ENCODE results near the gene KIF19.

Gene KIF19

DNA sequence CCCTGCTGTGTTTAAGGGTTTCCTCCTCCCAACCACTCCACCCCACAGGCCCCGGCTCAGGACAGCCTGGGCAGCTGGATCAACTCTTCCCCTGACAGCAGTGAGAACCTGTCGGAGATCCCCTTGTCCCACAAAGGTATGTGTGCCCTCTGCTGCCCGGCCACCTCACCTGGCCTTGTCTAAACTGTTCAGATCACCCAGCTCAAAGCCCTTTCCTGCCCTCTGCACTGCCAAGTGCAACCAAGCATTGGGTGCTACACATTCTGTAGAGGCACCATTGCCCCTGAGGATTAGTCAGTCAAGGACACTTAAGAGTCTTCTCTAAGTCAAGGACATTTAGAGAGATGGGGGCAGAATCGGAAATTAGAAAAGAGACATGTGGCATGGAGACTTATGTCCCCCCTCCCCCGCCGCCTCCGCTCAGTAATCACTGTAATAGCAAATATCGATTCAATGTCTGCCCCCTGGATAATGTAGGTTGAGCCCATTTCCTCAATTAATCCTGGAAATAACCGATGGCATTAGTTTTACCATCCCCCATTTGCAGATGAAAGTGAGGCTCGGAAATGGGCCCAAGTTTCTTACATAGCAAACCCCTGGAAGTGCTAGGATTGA, 27.5 kb downstream of the KIF19 start:
- H3K27me3 ChIP-seq (ENCODE audit: insufficient read depth, low read length): peaks cover 90% of the 10 kb centered on the region
- no peaks in the 10 kb centered on the region for H3K79me2 ChIP-seq (ENCODE audit: control insufficient read depth, insufficient read depth, low read length, unreplicated experiment)
- H3K36me3 ChIP-seq (ENCODE audit: insufficient read depth, low read length): no peaks in the 10 kb centered on the region
- no peak overlapping the region for H3K27ac ChIP-seq (ENCODE audit: low read depth, low read length)
- H2AFZ ChIP-seq (ENCODE audit: low read length, unreplicated experiment): no peak overlapping the region
- H3K4me1 ChIP-seq (ENCODE audit: control insufficient read depth, insufficient read depth, low read length, unreplicated experiment): no peaks in the 10 kb centered on the region
- no peak overlapping the region for H3K4me3 ChIP-seq (ENCODE audit: low read depth, low read length)

DNA sequence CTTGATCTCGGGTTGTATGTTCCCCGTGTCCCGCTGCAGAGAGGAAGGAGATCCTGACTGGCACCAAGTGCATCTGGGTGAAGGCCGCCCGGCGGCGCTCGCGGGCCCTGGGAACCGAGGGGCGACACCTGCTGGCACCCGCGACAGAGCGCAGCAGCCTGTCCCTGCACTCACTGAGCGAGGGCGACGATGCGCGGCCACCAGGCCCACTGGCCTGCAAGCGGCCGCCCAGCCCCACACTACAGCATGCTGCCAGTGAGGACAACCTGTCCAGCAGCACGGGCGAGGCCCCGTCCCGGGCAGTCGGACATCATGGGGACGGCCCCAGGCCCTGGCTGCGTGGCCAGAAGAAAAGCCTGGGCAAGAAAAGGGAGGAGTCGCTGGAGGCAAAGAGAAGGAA, 28.1 kb downstream of the KIF19 start:
- Histone ChIP-seq H3K79me2 (ENCODE audit: control insufficient read depth, insufficient read depth, low read length, unreplicated experiment) (no peaks in the 10 kb centered on the region), H3K4me3 (ENCODE audit: low read depth, low read length) (no peak overlapping the region), H3K27ac (ENCODE audit: low read depth, low read length) (no peak overlapping the region), H3K27me3 (ENCODE audit: insufficient read depth, low read length) (peaks cover 89% of the 10 kb centered on the region), H3K4me1 (ENCODE audit: control insufficient read depth, insufficient read depth, low read length, unreplicated experiment) (no peaks in the 10 kb centered on the region), H3K36me3 (ENCODE audit: insufficient read depth, low read length) (no peaks in the 10 kb centered on the region), H2AFZ (ENCODE audit: low read length, unreplicated experiment) (no peak overlapping the region)

DNA sequence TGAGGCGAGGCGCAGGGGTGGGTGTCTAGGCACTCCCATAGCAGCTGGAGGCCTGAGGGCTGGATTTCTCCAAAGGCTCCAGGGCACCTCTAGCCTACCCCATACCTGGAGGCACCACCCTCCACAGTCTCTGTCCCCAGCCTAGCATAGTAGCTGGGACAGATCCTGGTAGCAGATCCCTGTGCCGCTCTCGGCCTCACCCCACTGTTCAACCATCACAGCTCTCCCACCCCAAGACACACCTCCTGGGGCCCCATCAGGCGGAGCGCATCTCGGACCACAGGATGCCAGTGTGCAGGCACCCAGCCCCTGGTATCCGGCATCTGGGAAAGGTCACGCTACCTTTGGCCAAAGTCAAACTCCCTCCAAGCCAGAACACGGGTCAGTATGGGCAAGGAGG, 28.5 kb downstream of the KIF19 start:
- Histone ChIP-seq H3K27me3 (ENCODE audit: insufficient read depth, low read length) (peaks cover 85% of the 10 kb centered on the region), H3K79me2 (ENCODE audit: control insufficient read depth, insufficient read depth, low read length, unreplicated experiment) (no peaks in the 10 kb centered on the region), H3K4me3 (ENCODE audit: low read depth, low read length) (no peak overlapping the region), H3K27ac (ENCODE audit: low read depth, low read length) (no peak overlapping the region), H3K36me3 (ENCODE audit: insufficient read depth, low read length) (no peaks in the 10 kb centered on the region), H3K4me1 (ENCODE audit: control insufficient read depth, insufficient read depth, low read length, unreplicated experiment) (no peaks in the 10 kb centered on the region), H2AFZ (ENCODE audit: low read length, unreplicated experiment) (no peak overlapping the region)

GRCh38 chr17:74355065-74355464, 29.0 kb downstream of the KIF19 start:
- Histone ChIP-seq H2AFZ (ENCODE audit: low read length, unreplicated experiment) (no peak overlapping the region), H3K79me2 (ENCODE audit: control insufficient read depth, insufficient read depth, low read length, unreplicated experiment) (no peaks in the 10 kb centered on the region), H3K27me3 (ENCODE audit: insufficient read depth, low read length) (peaks cover 83% of the 10 kb centered on the region), H3K4me3 (ENCODE audit: low read depth, low read length) (no peak overlapping the region), H3K4me1 (ENCODE audit: control insufficient read depth, insufficient read depth, low read length, unreplicated experiment) (no peaks in the 10 kb centered on the region), H3K36me3 (ENCODE audit: insufficient read depth, low read length) (no peaks in the 10 kb centered on the region), H3K27ac (ENCODE audit: low read depth, low read length) (no peak overlapping the region)

DNA sequence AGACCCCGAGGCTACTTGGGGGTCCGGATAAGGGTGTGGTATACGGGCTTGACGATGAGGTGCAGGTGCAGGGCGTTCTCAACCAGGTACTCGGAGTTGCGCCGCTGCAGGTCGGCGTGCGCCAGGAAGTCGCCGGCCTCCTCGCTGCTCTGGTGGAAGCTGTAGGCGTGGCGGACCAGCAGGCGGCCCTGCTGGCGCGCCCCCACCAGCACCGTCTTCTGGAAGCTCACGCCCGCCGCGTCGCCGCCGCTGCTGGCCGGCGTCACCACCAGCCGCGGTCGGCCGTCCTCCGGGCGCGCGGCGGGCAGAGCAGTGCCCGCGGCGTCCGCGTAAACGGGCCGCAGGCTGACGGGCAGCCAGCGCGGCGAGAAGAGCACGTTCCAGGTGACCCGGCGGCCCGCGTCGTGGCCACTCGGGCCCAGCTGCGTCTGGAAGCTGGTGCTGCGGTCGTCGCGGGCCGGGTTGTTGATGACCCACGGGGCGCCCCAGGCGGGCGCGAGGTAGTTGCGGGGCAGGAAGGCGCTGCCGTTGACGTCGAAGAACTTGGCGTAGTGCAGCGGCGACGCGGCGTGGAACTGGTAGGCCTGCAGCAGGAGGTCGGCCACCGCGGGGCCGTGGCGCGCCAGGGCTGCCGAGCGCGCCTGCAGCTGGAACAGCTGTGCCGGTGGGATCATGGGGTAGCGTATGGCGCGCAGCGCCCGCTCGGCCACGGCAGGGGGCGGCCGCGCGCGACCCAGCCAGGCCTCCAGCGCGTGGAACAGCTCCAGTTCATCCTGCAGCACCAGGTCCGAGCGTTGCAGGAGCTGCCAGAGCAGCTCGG, 30.8 kb downstream of the KIF19 start:
- Histone ChIP-seq H3K27ac (ENCODE audit: low read depth, low read length) (no peak overlapping the region), H3K4me1 (ENCODE audit: control insufficient read depth, insufficient read depth, low read length, unreplicated experiment) (no peaks in the 10 kb centered on the region), H3K27me3 (ENCODE audit: insufficient read depth, low read length) (peaks cover 86% of the 10 kb centered on the region), H3K36me3 (ENCODE audit: insufficient read depth, low read length) (no peaks in the 10 kb centered on the region), H3K79me2 (ENCODE audit: control insufficient read depth, insufficient read depth, low read length, unreplicated experiment) (no peaks in the 10 kb centered on the region), H3K4me3 (ENCODE audit: low read depth, low read length) (no peak overlapping the region), H2AFZ (ENCODE audit: low read length, unreplicated experiment) (no peak overlapping the region)

GRCh38 chr17:74357466-74357809, 31.4 kb downstream of the KIF19 start:
- Histone ChIP-seq H3K27ac (ENCODE audit: low read depth, low read length) (no peak overlapping the region), H2AFZ (ENCODE audit: low read length, unreplicated experiment) (no peak overlapping the region), H3K4me1 (ENCODE audit: control insufficient read depth, insufficient read depth, low read length, unreplicated experiment) (no peaks in the 10 kb centered on the region), H3K79me2 (ENCODE audit: control insufficient read depth, insufficient read depth, low read length, unreplicated experiment) (no peaks in the 10 kb centered on the region), H3K36me3 (ENCODE audit: insufficient read depth, low read length) (no peaks in the 10 kb centered on the region), H3K4me3 (ENCODE audit: low read depth, low read length) (no peak overlapping the region), H3K27me3 (ENCODE audit: insufficient read depth, low read length) (peaks cover 86% of the 10 kb centered on the region)

- Histone ChIP-seq H2AFZ (ENCODE audit: low read length, unreplicated experiment) (no peak overlapping the region), H3K4me3 (ENCODE audit: low read depth, low read length) (no peak overlapping the region), H3K27ac (ENCODE audit: low read depth, low read length) (no peak overlapping the region), H3K79me2 (ENCODE audit: control insufficient read depth, insufficient read depth, low read length, unreplicated experiment) (no peaks in the 10 kb centered on the region), H3K27me3 (ENCODE audit: insufficient read depth, low read length) (peaks cover 84% of the 10 kb centered on the region), H3K36me3 (ENCODE audit: insufficient read depth, low read length) (no peaks in the 10 kb centered on the region), H3K4me1 (ENCODE audit: control insufficient read depth, insufficient read depth, low read length, unreplicated experiment) (no peaks in the 10 kb centered on the region)
Observed at GRCh38 chr17:74358697-74359096, 32.7 kb downstream of the KIF19 start.

DNA sequence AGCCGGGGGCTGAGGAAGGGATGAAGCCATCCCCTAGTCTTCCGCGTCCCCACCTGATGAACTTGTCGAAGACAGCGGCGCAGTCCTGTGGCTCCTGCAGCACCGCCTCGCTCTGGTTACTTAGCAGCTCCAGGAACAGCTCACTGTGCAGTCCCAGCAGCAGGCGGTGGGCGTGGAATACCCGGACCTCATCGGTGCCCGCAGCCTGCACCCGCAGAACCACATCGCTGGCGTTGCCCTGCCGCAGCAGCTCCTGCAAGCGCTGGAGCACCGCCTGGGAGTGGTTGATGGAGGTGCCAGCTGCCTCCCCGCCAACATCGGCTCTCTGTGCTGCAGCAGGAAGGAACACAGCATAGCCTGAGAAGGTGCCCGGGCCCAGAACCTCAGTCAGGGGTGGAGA, 33.9 kb downstream of the KIF19 start:
- Histone ChIP-seq H3K4me1 (ENCODE audit: control insufficient read depth, insufficient read depth, low read length, unreplicated experiment) (no peaks in the 10 kb centered on the region), H3K79me2 (ENCODE audit: control insufficient read depth, insufficient read depth, low read length, unreplicated experiment) (no peaks in the 10 kb centered on the region), H3K27ac (ENCODE audit: low read depth, low read length) (no peak overlapping the region), H2AFZ (ENCODE audit: low read length, unreplicated experiment) (no peak overlapping the region), H3K4me3 (ENCODE audit: low read depth, low read length) (no peak overlapping the region), H3K27me3 (ENCODE audit: insufficient read depth, low read length) (peaks cover 74% of the 10 kb centered on the region), H3K36me3 (ENCODE audit: insufficient read depth, low read length) (no peaks in the 10 kb centered on the region)

GRCh38 chr17:74360899-74361229, 34.8 kb downstream of the KIF19 start:
- Histone ChIP-seq H3K79me2 (ENCODE audit: control insufficient read depth, insufficient read depth, low read length, unreplicated experiment) (no peaks in the 10 kb centered on the region), H2AFZ (ENCODE audit: low read length, unreplicated experiment) (no peak overlapping the region), H3K27ac (ENCODE audit: low read depth, low read length) (no peak overlapping the region), H3K36me3 (ENCODE audit: insufficient read depth, low read length) (no peaks in the 10 kb centered on the region), H3K4me3 (ENCODE audit: low read depth, low read length) (no peak overlapping the region), H3K4me1 (ENCODE audit: control insufficient read depth, insufficient read depth, low read length, unreplicated experiment) (no peaks in the 10 kb centered on the region), H3K27me3 (ENCODE audit: insufficient read depth, low read length) (peaks cover 66% of the 10 kb centered on the region)

- no peak within 1 kb of the TSS for H3K4me3 ChIP-seq (ENCODE audit: low read depth, low read length)
- H2AFZ ChIP-seq (ENCODE audit: low read length, unreplicated experiment): no peak within 1 kb of the TSS
- H3K27me3 ChIP-seq (ENCODE audit: insufficient read depth, low read length): peaks cover 60% of the 10 kb centered on the region
Observed at GRCh38 chr17:74361230-74362068, 35.4 kb downstream of the KIF19 start, which contains the start of gene BTBD17. Gene BTBD17, minus strand, starts transcription at chr17:74361868. Its CDS starts 49 bp downstream, at chr17:74361819.

More at GRCh38 chr17:74361230-74362068, 35.4 kb downstream of the KIF19 start, which contains the start of gene BTBD17:
- Histone ChIP-seq H3K27ac (ENCODE audit: low read depth, low read length) (no peak within 1 kb of the TSS), H3K36me3 (ENCODE audit: insufficient read depth, low read length) (no peaks in the 10 kb centered on the region), H3K4me1 (ENCODE audit: control insufficient read depth, insufficient read depth, low read length, unreplicated experiment) (no peaks in the 10 kb centered on the region), H3K79me2 (ENCODE audit: control insufficient read depth, insufficient read depth, low read length, unreplicated experiment) (no peaks in the 10 kb centered on the region)
